Smooth muscle cell (in vitro differentiated cells): ENCODE data around the gene KIFC3. TPM values are rescaled to one million over a fixed set of nuclear protein-coding genes. Genes with fewer than 3 reads are reported as not detected.

Experiments used
- DNase-seq: peaks from one replicate; lab custom pipeline; 2025; ENCODE audit not compliant: unreplicated experiment; lab: John Stamatoyannopoulos, UW
- H2AFZ ChIP-seq: fragments of 200-600 bp; sonication (generic); 2 replicates; pipeline ENCODE4 v1.6.0; 2016; ENCODE audit warnings: antibody characterized with exemption, low read depth, mild to moderate bottlenecking
- H3F3A ChIP-seq: fragments of 200-600 bp; sonication (generic); 2 replicates; pipeline ENCODE4 v1.6.0; 2017; ENCODE audit warnings: antibody characterized with exemption, low read depth
- H3K27ac ChIP-seq: fragments of 200-600 bp; sonication (generic); 2 replicates; pipeline ENCODE4 v1.5.1; 2016; ENCODE audit warnings: low read depth, mild to moderate bottlenecking
- H3K27me3 ChIP-seq: fragments of 200-600 bp; sonication (generic); 2 replicates; pipeline ENCODE4 v1.6.1; 2016; ENCODE audit warnings: low read depth, mild to moderate bottlenecking
- H3K36me3 ChIP-seq: fragments of 200-600 bp; sonication (generic); 2 replicates; pipeline ENCODE4 v1.5.1; 2016; ENCODE audit warnings: low read depth
- H3K4me1 ChIP-seq: fragments of 200-600 bp; sonication (generic); 2 replicates; pipeline ENCODE4 v1.5.1; 2016; ENCODE audit warnings: low read depth
- H3K4me2 ChIP-seq: fragments of 200-600 bp; sonication (generic); 2 replicates; pipeline ENCODE4 v1.6.0; 2016; ENCODE audit warnings: mild to moderate bottlenecking
- H3K4me3 ChIP-seq: fragments of 200-600 bp; sonication (generic); 2 replicates; pipeline ENCODE4 v1.5.1; 2016; ENCODE audit warnings: mild to moderate bottlenecking
- H3K79me2 ChIP-seq: fragments of 200-600 bp; sonication (generic); 2 replicates; pipeline ENCODE4 v1.6.0; 2016; ENCODE audit warnings: low read depth, mild to moderate bottlenecking
- H3K9ac ChIP-seq: fragments of 200-600 bp; sonication (generic); 2 replicates; pipeline ENCODE4 v1.6.0; 2016; ENCODE audit warnings: low read depth
- H3K9me3 ChIP-seq: fragments of 200-600 bp; sonication (generic); replicated peaks from 2 replicates; pipeline ENCODE4 v1.5.1; 2016; ENCODE audit warnings: low read depth
- H4K20me1 ChIP-seq: fragments of 200-600 bp; sonication (generic); 2 replicates; pipeline ENCODE4 v1.6.0; 2016; ENCODE audit warnings: low read depth
- WGBS: methylation state at CpG from one replicate; pipeline ENCODE4 v1.1.7; 2016; ENCODE audit warnings: low lambda C conversion rate; 5-methylcytosine and 5-hydroxymethylcytosine counted together
- polyA plus RNA-seq: library from polyadenylated mRNA; unstranded; fragments of >200 nt; fragmentation: Nextera tagmentation; extraction: Ambion mirVana; gene quantifications from 2 replicates; pipeline ENCODE4 v1.2.1, GENCODE V29; 2016
- total RNA-seq: library from RNA; depleted of rRNA; stranded (reverse); fragments of >200 nt; gene quantifications from 2 replicates; pipeline ENCODE4 v1.2.3, GENCODE V29; 2014
- TF ChIP-seq, protein P1 (sequence below): fragments of 200-600 bp; sonication (generic); IDR thresholded peaks from 2 replicates; pipeline ENCODE4 v1.5.1; 2017; ENCODE audit warnings: borderline replicate concordance, mild to moderate bottlenecking, antibody characterized with exemption; ENCODE audit not compliant: insufficient read depth, poor library complexity, severe bottlenecking

KIFC3 gene
- total and polyA plus RNA-seq, 2 experiments from 2014 or later = 30.6 to 50.2 TPM

DNA sequence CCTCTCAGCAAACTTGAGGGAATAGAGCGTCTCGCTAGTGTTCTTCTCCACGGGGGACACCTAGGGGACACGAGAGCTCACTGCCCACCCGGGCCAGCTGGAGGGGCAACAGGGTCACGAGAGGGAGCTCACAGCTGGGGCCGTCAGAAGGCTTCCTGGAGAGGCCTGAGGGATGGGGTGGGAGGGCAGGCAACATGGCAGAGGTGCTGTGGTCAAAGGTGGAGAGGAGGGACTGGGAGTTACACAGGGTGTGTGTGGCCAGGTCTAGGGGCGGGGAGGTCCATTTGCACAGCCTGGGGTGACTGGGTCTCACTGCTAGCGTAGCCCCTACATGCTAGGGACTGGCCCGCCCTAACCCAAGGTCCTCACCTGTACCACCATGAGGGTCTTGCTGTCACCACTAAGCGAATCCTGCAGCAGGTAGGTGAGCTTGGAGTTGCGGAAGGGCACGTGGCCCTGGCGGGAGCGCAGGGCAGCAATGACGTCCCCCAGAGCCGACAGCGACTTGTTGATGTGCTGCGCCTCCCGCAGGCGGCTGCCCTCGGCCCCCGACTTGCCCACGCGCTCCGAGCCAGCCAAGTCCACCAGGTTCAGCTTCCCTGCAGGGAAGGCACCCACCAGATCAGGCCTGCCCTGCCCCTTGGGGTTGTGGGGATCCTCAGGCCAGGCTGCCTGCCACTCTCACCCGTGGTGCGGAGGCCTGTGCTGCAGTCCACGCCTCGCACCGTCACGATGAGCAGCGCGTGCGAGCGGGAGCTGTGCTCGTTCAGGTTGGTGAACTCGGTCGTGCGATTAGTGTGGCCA lies 41.7 kb downstream of the KIFC3 start:
- H3K79me2 ChIP-seq = no peaks in the 10 kb centered on the region
- no peak overlapping the region for H3K9ac ChIP-seq
- no peaks in the 10 kb centered on the region for H3K36me3 ChIP-seq
- peaks cover 14% of the 10 kb centered on the region for H4K20me1 ChIP-seq
- 95% methylated on average over 40 of the region's 40 CpGs for WGBS
- no peaks in the 10 kb centered on the region for H3K9me3 ChIP-seq
- DNase-seq = no peak
- H3K27me3 ChIP-seq = no peaks in the 10 kb centered on the region
- TF ChIP-seq, protein P1, sequence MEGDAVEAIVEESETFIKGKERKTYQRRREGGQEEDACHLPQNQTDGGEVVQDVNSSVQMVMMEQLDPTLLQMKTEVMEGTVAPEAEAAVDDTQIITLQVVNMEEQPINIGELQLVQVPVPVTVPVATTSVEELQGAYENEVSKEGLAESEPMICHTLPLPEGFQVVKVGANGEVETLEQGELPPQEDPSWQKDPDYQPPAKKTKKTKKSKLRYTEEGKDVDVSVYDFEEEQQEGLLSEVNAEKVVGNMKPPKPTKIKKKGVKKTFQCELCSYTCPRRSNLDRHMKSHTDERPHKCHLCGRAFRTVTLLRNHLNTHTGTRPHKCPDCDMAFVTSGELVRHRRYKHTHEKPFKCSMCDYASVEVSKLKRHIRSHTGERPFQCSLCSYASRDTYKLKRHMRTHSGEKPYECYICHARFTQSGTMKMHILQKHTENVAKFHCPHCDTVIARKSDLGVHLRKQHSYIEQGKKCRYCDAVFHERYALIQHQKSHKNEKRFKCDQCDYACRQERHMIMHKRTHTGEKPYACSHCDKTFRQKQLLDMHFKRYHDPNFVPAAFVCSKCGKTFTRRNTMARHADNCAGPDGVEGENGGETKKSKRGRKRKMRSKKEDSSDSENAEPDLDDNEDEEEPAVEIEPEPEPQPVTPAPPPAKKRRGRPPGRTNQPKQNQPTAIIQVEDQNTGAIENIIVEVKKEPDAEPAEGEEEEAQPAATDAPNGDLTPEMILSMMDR = no peak
- peak overlapping the region; percentile 15 for H3K27ac ChIP-seq
- no peaks in the 10 kb centered on the region for H3K4me1 ChIP-seq
- H3K4me2 ChIP-seq = no peak overlapping the region
- no peak overlapping the region for H2AFZ ChIP-seq
- H3F3A ChIP-seq = no peaks in the 10 kb centered on the region
- H3K4me3 ChIP-seq = no peak overlapping the region

DNA sequence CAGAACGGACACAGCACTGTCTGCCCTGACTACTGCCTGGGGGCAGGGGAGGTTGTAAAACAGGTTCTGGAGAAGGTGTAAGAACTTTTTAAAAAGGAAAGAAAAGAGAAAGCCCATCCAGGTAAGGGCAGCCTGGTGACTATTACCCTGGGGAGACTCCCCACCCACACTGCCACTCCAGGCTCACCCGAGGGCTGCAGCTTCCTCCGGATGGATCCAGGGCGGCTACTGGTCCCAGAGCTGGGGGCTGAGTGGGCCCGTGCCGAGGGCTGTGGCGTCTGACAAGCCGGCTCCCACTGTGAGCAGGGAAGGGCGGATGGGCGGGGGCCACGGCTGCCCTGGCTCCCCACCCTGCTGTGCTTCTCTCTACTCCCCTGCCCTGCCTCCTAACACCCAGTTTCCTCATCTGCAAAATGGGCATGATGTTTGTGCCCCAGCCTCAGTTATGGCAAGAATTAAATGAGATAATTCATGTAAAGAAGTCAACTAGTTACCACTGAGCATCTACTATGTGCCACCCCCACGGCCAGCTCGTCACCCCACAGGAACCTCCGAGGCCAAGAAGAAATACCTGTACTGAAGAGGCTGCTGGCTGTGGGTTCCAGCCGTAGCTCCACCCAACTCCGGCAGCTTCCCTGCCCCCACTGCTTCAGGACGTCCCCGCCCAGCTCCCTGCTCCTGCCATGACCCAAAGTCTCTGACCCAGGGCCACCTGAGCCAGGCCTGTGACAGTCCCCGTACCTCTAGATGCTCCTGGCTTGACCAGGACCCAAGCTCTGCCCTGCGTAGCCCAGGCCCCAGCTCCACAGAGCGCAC lies 42.5 kb downstream of the KIFC3 start:
- Histone ChIP-seq H3K36me3 (no peaks in the 10 kb centered on the region), H3K4me1 (no peaks in the 10 kb centered on the region), H3K4me2 (no peak overlapping the region), H3F3A (no peaks in the 10 kb centered on the region), H3K79me2 (no peaks in the 10 kb centered on the region), H4K20me1 (peaks cover 14% of the 10 kb centered on the region), H2AFZ (no peak overlapping the region), H3K27ac (peak overlapping the region; percentile 15), H3K9me3 (no peaks in the 10 kb centered on the region), H3K9ac (no peak overlapping the region), H3K4me3 (no peak overlapping the region), H3K27me3 (no peaks in the 10 kb centered on the region)
- 79% methylated on average over 20 of the region's 21 CpGs for WGBS
- TF ChIP-seq, protein P1 = no peak
- DNase-seq = no peak

DNA sequence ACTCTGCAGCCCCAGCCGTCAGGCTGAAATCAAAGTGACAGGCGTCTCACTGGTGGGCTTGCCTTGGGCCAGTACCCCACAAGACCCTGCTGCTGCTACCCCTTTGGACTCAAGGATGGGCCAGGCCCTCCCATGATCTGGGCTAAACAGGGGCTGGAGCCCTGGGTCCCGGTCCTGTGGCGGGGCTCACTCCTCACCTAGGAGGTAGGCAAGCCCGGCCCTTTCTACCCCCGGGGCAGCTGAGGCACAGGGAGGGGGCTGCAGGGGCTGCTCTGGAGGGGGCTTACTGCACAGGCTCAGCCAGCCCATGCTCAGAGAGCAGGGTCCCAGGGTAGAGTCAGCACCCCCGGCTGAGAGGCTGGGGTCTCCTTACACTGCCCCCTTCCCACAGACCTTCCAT lies 43.2 kb downstream of the KIFC3 start:
- H3K27ac ChIP-seq = no peak overlapping the region
- 82% methylated on average over 7 of the region's 7 CpGs for WGBS
- H3K4me3 ChIP-seq = no peak overlapping the region
- no peak for DNase-seq
- H2AFZ ChIP-seq = no peak overlapping the region
- H4K20me1 ChIP-seq = peaks cover 10% of the 10 kb centered on the region
- no peaks in the 10 kb centered on the region for H3K27me3 ChIP-seq
- H3K9ac ChIP-seq = no peak overlapping the region
- H3K4me1 ChIP-seq = no peaks in the 10 kb centered on the region
- H3K79me2 ChIP-seq = no peaks in the 10 kb centered on the region
- no peak overlapping the region for H3K4me2 ChIP-seq
- TF ChIP-seq, protein P1 = no peak
- no peaks in the 10 kb centered on the region for H3K36me3 ChIP-seq
- no peaks in the 10 kb centered on the region for H3K9me3 ChIP-seq
- H3F3A ChIP-seq = no peaks in the 10 kb centered on the region
